H1 (cell line): ENCODE measurements around the gene IFT122. TPM values are rescaled to one million over a fixed set of nuclear protein-coding genes. Genes with fewer than 3 reads are reported as not detected.

Experiments used
- CTCF ChIA-PET: fragments of 300-600 bp; sonication (Branson Sonifier 250); formaldehyde crosslinking; loops from one replicate; lab custom pipeline; 2021; ENCODE audit not compliant: partially characterized antibody; lab: Charles Lee
- POLR2A ChIA-PET: fragments of 300-600 bp; sonication (Branson Sonifier 250); formaldehyde crosslinking; loops from one replicate; lab custom pipeline; 2021; ENCODE audit warnings: inconsistent platforms; ENCODE audit not compliant: partially characterized antibody; lab: Charles Lee
- DNase-seq, 2 experiments: peaks; one replicate each; pipeline versions ENCODE4 v3.0.0 to v3.0.0-alpha.2; 2010 to 2022; ENCODE audit warnings: low spot score in 2 of 2, low read depth in 1 of 2, mixed read lengths in 1 of 2
- FAIRE-seq: peaks from 2 replicates; lab custom pipeline; 2011; peaks lifted over from hg19 to GRCh38; lab: Jason Lieb, UNC
- H2AFZ ChIP-seq: 2 replicates; pipeline ENCODE4 v1.8.1; 2012; ENCODE audit warnings: low read length, inconsistent platforms
- H2AK5ac ChIP-seq: 2 replicates; pipeline ENCODE4 v1.6.1; 2013; ENCODE audit warnings: low read depth, low read length
- H2BK120ac ChIP-seq: replicated peaks from 2 replicates; pipeline ENCODE3; 2013; ENCODE audit warnings: low read depth, low read length, inconsistent platforms
- H2BK12ac ChIP-seq: 2 replicates; pipeline ENCODE4 v1.6.1; 2013; ENCODE audit warnings: low read depth, low read length
- H2BK15ac ChIP-seq: 2 replicates; pipeline ENCODE4 v1.6.1; 2013; ENCODE audit warnings: low read length
- H2BK20ac ChIP-seq: 2 replicates; pipeline ENCODE4 v1.6.1; 2013; ENCODE audit warnings: low read length
- H2BK5ac ChIP-seq: 2 replicates; pipeline ENCODE4 v1.6.1; 2013; ENCODE audit warnings: low read depth, low read length
- H3K14ac ChIP-seq: 2 replicates; pipeline ENCODE4 v1.6.1; 2013; ENCODE audit warnings: inconsistent platforms; ENCODE audit not compliant: insufficient read length
- H3K18ac ChIP-seq: 2 replicates; pipeline ENCODE4 v1.6.1; 2013; ENCODE audit warnings: low read length; ENCODE audit errors: extremely low read depth
- H3K23ac ChIP-seq: 2 replicates; pipeline ENCODE4 v1.6.1; 2013; ENCODE audit warnings: inconsistent platforms; ENCODE audit not compliant: insufficient read length
- H3K23me2 ChIP-seq: 2 replicates; pipeline ENCODE4 v1.6.1; 2013; ENCODE audit warnings: low read depth, low read length
- H3K27ac ChIP-seq: 2 replicates; pipeline ENCODE4 v1.6.1; 2011; ENCODE audit warnings: low read depth, low read length, inconsistent platforms
- H3K27me3 ChIP-seq, 4 experiments: replicated peaks in 1 of 4; 1 replicate in 1 of 4; 2 replicates in 3 of 4; pipeline versions ENCODE4 v1.6.1 to v1.8.1; 2011 to 2013; ENCODE audit warnings: low read length in 3 of 4, mild to moderate bottlenecking in 3 of 4, inconsistent platforms in 2 of 4, mixed read lengths in 2 of 4, moderate library complexity in 1 of 4; ENCODE audit not compliant: control insufficient read depth in 3 of 4, insufficient read depth in 3 of 4; ENCODE audit errors: extremely low read depth in 1 of 4
- H3K36me3 ChIP-seq, 4 experiments: 2 replicates each; pipeline versions ENCODE4 v1.6.1 to v1.8.1; 2011 to 2013; ENCODE audit warnings: mild to moderate bottlenecking in 4 of 4, low read length in 3 of 4, moderate library complexity in 2 of 4, control low read depth in 1 of 4, inconsistent platforms in 1 of 4; ENCODE audit not compliant: insufficient read depth in 4 of 4, control insufficient read depth in 2 of 4
- H3K4ac ChIP-seq: replicated peaks from 2 replicates; pipeline ENCODE3; 2013; ENCODE audit warnings: low read length, low read depth, mixed read lengths, inconsistent platforms; ENCODE audit not compliant: insufficient read length
- H3K4me1 ChIP-seq, 4 experiments: replicated peaks in 1 of 4; 1 replicate in 1 of 4; 2 replicates in 3 of 4; pipeline versions ENCODE4 v1.6.1 to v1.8.1; 2011 to 2013; ENCODE audit warnings: low read length in 3 of 4, inconsistent platforms in 2 of 4, mixed read lengths in 1 of 4; ENCODE audit not compliant: insufficient read depth in 4 of 4, control insufficient read depth in 3 of 4
- H3K4me2 ChIP-seq, 2 experiments: 2 replicates each; pipeline versions ENCODE4 v1.6.1 to v1.8.1; 2011 to 2013; ENCODE audit warnings: low read depth in 2 of 2, low read length in 2 of 2, control low read depth in 1 of 2, inconsistent platforms in 1 of 2, mild to moderate bottlenecking in 1 of 2; ENCODE audit not compliant: insufficient read depth in 1 of 2
- H3K4me3 ChIP-seq, 4 experiments: fragments of 200-600, 300-600 bp in 1 of 4; sonication (generic), shearing (Covaris generic), sonication (Bioruptor Twin) in 1 of 4; 2 replicates each; pipeline versions ENCODE4 v1.5.1 to v1.8.1; 2011 to 2016; ENCODE audit warnings: low read length in 4 of 4, low read depth in 3 of 4, control low read depth in 2 of 4, inconsistent platforms in 2 of 4, mild to moderate bottlenecking in 2 of 4, mixed read lengths in 1 of 4, moderate library complexity in 1 of 4; ENCODE audit not compliant: insufficient read depth in 2 of 4; ENCODE audit errors: extremely low read depth in 1 of 4
- H3K56ac ChIP-seq: replicated peaks from 2 replicates; pipeline ENCODE3; 2013; ENCODE audit warnings: low read depth, mild to moderate bottlenecking, mixed read lengths, low read length, inconsistent platforms; ENCODE audit not compliant: insufficient read length
- H3K79me1 ChIP-seq: 2 replicates; pipeline ENCODE4 v1.6.1; 2013; ENCODE audit warnings: low read depth, low read length, control low read depth
- H3K79me2 ChIP-seq, 2 experiments: 2 replicates each; pipeline versions ENCODE4 v1.6.1 to v1.8.1; 2012 to 2013; ENCODE audit warnings: low read length in 2 of 2, mild to moderate bottlenecking in 2 of 2, inconsistent platforms in 1 of 2; ENCODE audit not compliant: insufficient read depth in 2 of 2, control insufficient read depth in 1 of 2
- H3K9ac ChIP-seq, 4 experiments: replicated peaks in 1 of 4; 1 replicate in 1 of 4; 2 replicates in 3 of 4; pipeline versions ENCODE4 v1.6.1 to v1.8.1; 2011 to 2013; ENCODE audit warnings: low read depth in 3 of 4, low read length in 3 of 4, control low read depth in 2 of 4, mild to moderate bottlenecking in 2 of 4, moderate library complexity in 2 of 4, inconsistent platforms in 1 of 4; ENCODE audit errors: extremely low read depth in 1 of 4
- H3K9me3 ChIP-seq, 2 experiments: 2 replicates each; pipeline versions ENCODE4 v1.6.1 to v1.8.1; 2012 to 2013; ENCODE audit warnings: mild to moderate bottlenecking in 2 of 2, moderate library complexity in 2 of 2, control low read depth in 1 of 2, inconsistent platforms in 1 of 2, low read depth in 1 of 2, low read length in 1 of 2, mixed read lengths in 1 of 2; ENCODE audit not compliant: insufficient read depth in 2 of 2
- H4K20me1 ChIP-seq, 2 experiments: replicated peaks in 1 of 2; 2 replicates each; pipeline versions ENCODE3 to v1.8.1; 2011 to 2013; ENCODE audit warnings: inconsistent platforms in 2 of 2, low read length in 2 of 2, mild to moderate bottlenecking in 1 of 2; ENCODE audit not compliant: insufficient read depth in 2 of 2, control insufficient read depth in 1 of 2
- H4K5ac ChIP-seq: 2 replicates; pipeline ENCODE4 v1.6.1; 2013; ENCODE audit warnings: low read length, low read depth, mixed read lengths, inconsistent platforms; ENCODE audit not compliant: insufficient read length
- H4K8ac ChIP-seq: 2 replicates; pipeline ENCODE4 v1.8.0; 2013; ENCODE audit warnings: mild to moderate bottlenecking, moderate library complexity, low read length, inconsistent platforms; ENCODE audit not compliant: insufficient read depth; ENCODE audit errors: extremely low read depth
- H4K91ac ChIP-seq: replicated peaks from 2 replicates; pipeline ENCODE3; 2013; ENCODE audit warnings: low read length, mixed read lengths, inconsistent platforms; ENCODE audit not compliant: insufficient read length
- EZH2 ChIP-seq: fragments of 200-600 bp; sonication (generic); IDR thresholded peaks from 2 replicates; pipeline ENCODE4 v1.7.1; 2012; ENCODE audit warnings: low read depth, mild to moderate bottlenecking, moderate library complexity, low read length, inconsistent platforms; ENCODE audit not compliant: severe bottlenecking
- FOSL1 ChIP-seq: IDR thresholded peaks from 2 replicates; pipeline ENCODE4 v1.6.1; 2011; ENCODE audit warnings: mild to moderate bottlenecking, low read depth, low read length, moderate library complexity; ENCODE audit not compliant: insufficient read depth
- HDAC2 ChIP-seq, 2 experiments: fragments of 300-600 bp in 1 of 2; sonication (generic) in 1 of 2; IDR thresholded peaks; 2 replicates each; pipeline ENCODE4 v1.6.1; 2011 to 2012; ENCODE audit warnings: low read depth in 2 of 2, low read length in 2 of 2, mild to moderate bottlenecking in 2 of 2, moderate library complexity in 2 of 2, borderline replicate concordance in 1 of 2, inconsistent platforms in 1 of 2
- KDM1A ChIP-seq: fragments of 200-600, 300-600 bp; sonication (generic); IDR thresholded peaks from 2 replicates; pipeline ENCODE4 v1.7.1; 2016; ENCODE audit warnings: mild to moderate bottlenecking, low read length, borderline replicate concordance
- POLR2AphosphoS5 ChIP-seq: IDR thresholded peaks from 2 replicates; pipeline ENCODE4 v1.6.1; 2011; ENCODE audit warnings: low read depth, low read length
- SIRT6 ChIP-seq: IDR thresholded peaks from one replicate; pipeline ENCODE4 v1.7.1; 2012; ENCODE audit warnings: low read length, inconsistent platforms
- SIX5 ChIP-seq: IDR thresholded peaks from 2 replicates; pipeline ENCODE4 v1.6.1; 2011; ENCODE audit warnings: mild to moderate bottlenecking, low read depth, low read length
- TAF1 ChIP-seq: IDR thresholded peaks from 2 replicates; pipeline ENCODE4 v1.6.1; 2011; ENCODE audit warnings: mild to moderate bottlenecking, low read depth, low read length
- TBP ChIP-seq: IDR thresholded peaks from 2 replicates; pipeline ENCODE4 v1.6.1; 2011; ENCODE audit warnings: low read depth, low read length, improper control_type of control experiment
- WGBS, 2 experiments: shearing (Covaris generic) in 1 of 2; methylation state at CpG; one replicate each; pipeline versions ENCODE4 v1.1.6 to v1.1.7; 2013 to 2015; ENCODE audit warnings: low lambda C conversion rate in 2 of 2, mixed read lengths in 2 of 2, inconsistent platforms in 1 of 2, low coverage in 1 of 2, missing lambda C conversion rate in 1 of 2; ENCODE audit not compliant: insufficient replicate concordance in 2 of 2, insufficient coverage in 1 of 2, insufficient read length in 1 of 2; ENCODE audit errors: extremely low coverage in 1 of 2, missing lambda C conversion rate in 1 of 2; 5-methylcytosine and 5-hydroxymethylcytosine counted together
- polyA plus RNA-seq, 7 experiments: library from polyadenylated mRNA; depleted of rRNA in 3 of 7; stranded (reverse) in 5 of 7; unstranded in 2 of 7; fragments of >200 nt in 5 of 7; fragments of 200-250 nt in 2 of 7; gene quantifications; 1 replicate in 5 of 7; 2 replicates in 1 of 7; 4 replicates in 1 of 7; pipeline versions ENCODE4 v1.2.1 to v1.2.3, GENCODE V29; 2011 to 2013; ENCODE audit warnings: missing spikeins in 2 of 7, mixed read lengths in 2 of 7
- total RNA-seq: library from RNA; stranded (reverse); fragmentation: NEBNext Ultra II Directional; extraction: Animal tissue kit (Norgen Biotek cat#: 25700); gene quantifications from 2 replicates; pipeline ENCODE4 v1.2.1, GENCODE V29; 2021
- TF ChIP-seq, protein P1 (sequence below): IDR thresholded peaks from 2 replicates; pipeline ENCODE4 v1.6.1; 2012; ENCODE audit warnings: inconsistent platforms

The IFT122 gene
- total and polyA plus RNA-seq, 2 of the 8 experiments (the other 6 are each of a cell fraction or from before 2014, with no cell fraction given): 23.7 to 25.1 TPM

DNA sequence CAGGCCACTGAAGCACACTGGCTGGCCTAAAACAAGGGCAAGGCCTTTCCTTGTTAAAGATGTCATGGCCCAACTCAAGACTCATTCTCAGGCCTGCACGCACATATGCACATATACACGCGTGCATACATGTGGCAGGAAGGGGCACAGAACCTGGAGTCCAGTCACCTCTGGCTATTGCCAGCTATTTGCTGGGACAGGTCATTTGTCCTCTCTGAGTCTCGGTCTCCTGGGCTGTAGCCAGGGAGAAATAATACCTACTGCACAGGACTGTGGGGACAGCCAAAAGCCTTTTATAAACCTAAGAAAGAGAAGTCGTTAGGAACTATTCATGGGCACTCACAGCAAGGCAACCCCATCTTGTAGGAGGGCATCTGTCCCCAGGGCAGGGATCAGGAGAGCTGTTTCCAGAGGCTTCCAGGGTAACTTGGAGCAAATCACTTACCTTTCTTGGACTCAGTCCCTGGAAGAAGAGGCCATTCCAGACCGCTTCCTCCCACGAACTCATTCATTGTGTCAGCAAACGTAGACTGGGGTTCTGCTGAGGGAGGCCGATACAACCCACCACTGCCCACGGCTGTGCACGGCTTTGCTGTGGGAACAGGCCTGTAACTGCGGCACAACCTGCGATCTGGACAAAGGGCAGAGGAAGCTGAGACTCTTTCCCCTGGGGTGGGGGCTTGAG is 47.3 kb downstream of the IFT122 start:
- H2AFZ ChIP-seq: no peak overlapping the region
- ChIA-PET CTCF (interaction anchor here (0.7 to 11.2 kb wide), 13 partner anchors 12 to 344 kb away, joined by 3 to 93 read pairs (median 4); no protein-coding TSS in a partner anchor), POLR2A (interaction anchor here (0.8 to 1.4 kb wide), 4 partner anchors 25 to 100 kb away, joined by 3 to 5 read pairs (median 3); partner anchors contain the start of genes IFT122 and MBD4)
- FAIRE-seq (no peak), DNase-seq (no peak)
- H3K27ac ChIP-seq: no peak overlapping the region
- H3K9me3 ChIP-seq: no peaks in the 10 kb centered on the region
- H2BK20ac ChIP-seq: peak overlapping the region; percentile 75; the same call in 1 of the 2 replicates
- H3K18ac ChIP-seq: peak overlapping the region; percentile 15; the same call in 1 of the 2 replicates
- peak overlapping the region; percentile 43 for H2BK120ac ChIP-seq
- H3K4me3 ChIP-seq: no peak overlapping the region
- no peak overlapping the region for H3K23ac ChIP-seq
- WGBS, 2 experiments: 91% methylated on average over 13 of the region's 13 CpGs; no CpG with 5 or more reads in 1 of the 2 experiments
- H3K36me3 ChIP-seq: no peaks in the 10 kb centered on the region; a peak in 1 of 8 replicates
- no peaks in the 10 kb centered on the region for H4K20me1 ChIP-seq
- H3K79me2 ChIP-seq: no peaks in the 10 kb centered on the region
- H3K4ac ChIP-seq: no peak overlapping the region
- no peak overlapping the region for H3K14ac ChIP-seq
- no peak overlapping the region; a peak in 1 of 7 replicates for H3K9ac ChIP-seq
- no peak overlapping the region for H3K56ac ChIP-seq
- no peak for TF ChIP-seq SIX5
- TF ChIP-seq EZH2: no peak
- no peak for TF ChIP-seq POLR2AphosphoS5
- TF ChIP-seq TBP: no peak
- TF ChIP-seq KDM1A: no peak
- TF ChIP-seq SIRT6: no peak
- no peak for TF ChIP-seq HDAC2 (IDR thresholded peaks at IDR 0.05; ENCODE audit: borderline replicate concordance in 1 of 2, low read depth in 2 of 2, low read length in 2 of 2)
- no peak for TF ChIP-seq FOSL1
- TF ChIP-seq, protein P1, sequence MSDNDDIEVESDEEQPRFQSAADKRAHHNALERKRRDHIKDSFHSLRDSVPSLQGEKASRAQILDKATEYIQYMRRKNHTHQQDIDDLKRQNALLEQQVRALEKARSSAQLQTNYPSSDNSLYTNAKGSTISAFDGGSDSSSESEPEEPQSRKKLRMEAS: no peak
- no peak for TF ChIP-seq TAF1
- no peaks in the 10 kb centered on the region for H3K79me1 ChIP-seq
- no peak overlapping the region; the same call in 1 of the 2 replicates for H4K8ac ChIP-seq
- H3K27me3 ChIP-seq: no peaks in the 10 kb centered on the region
- H3K4me1 ChIP-seq: peaks cover 5 to 17% (median 7%) of the 10 kb centered on the region in 4 experiments; a peak in 6 of 7 replicates
- H2AK5ac ChIP-seq: peak overlapping the region; percentile 8; the same call in 1 of the 2 replicates
- H3K4me2 ChIP-seq: peak overlapping the region in 1 of 2 experiments; percentile 4; a peak in 1 of 4 replicates
- peak overlapping the region; percentile 27; the same call in 1 of the 2 replicates for H2BK5ac ChIP-seq
- H2BK12ac ChIP-seq: peak overlapping the region; percentile 90; the same call in 1 of the 2 replicates
- peak overlapping the region; percentile 49 for H4K91ac ChIP-seq
- H2BK15ac ChIP-seq: peak overlapping the region; percentile 81; the same call in 1 of the 2 replicates
- peak overlapping the region; percentile 55 for H4K5ac ChIP-seq
- no peaks in the 10 kb centered on the region; the same call in 1 of the 2 replicates for H3K23me2 ChIP-seq
